Measurements from ENCODE around the gene PLCB4.

GRCh38 chr20:9154464-9155024 is 85.7 kb downstream of the PLCB4 start:
- TF ChIP-seq CTCF (IDR thresholded peaks at IDR 0.05) = no peak
- TF ChIP-seq POLR2A (IDR thresholded peaks at IDR 0.05) = no peak

Data from adrenal gland (tissue), 5 donors.